Measurements from ENCODE around the gene SORD.
A peak's percentile ranks its signal among the peaks of the same experiment; 100 is the strongest.
"Not testable (repeated sequence)": the region's sequence is repeated elsewhere in the genome, so short reads cannot be mapped to it uniquely, and the experiment has no call there.

SORD gene

DNA sequence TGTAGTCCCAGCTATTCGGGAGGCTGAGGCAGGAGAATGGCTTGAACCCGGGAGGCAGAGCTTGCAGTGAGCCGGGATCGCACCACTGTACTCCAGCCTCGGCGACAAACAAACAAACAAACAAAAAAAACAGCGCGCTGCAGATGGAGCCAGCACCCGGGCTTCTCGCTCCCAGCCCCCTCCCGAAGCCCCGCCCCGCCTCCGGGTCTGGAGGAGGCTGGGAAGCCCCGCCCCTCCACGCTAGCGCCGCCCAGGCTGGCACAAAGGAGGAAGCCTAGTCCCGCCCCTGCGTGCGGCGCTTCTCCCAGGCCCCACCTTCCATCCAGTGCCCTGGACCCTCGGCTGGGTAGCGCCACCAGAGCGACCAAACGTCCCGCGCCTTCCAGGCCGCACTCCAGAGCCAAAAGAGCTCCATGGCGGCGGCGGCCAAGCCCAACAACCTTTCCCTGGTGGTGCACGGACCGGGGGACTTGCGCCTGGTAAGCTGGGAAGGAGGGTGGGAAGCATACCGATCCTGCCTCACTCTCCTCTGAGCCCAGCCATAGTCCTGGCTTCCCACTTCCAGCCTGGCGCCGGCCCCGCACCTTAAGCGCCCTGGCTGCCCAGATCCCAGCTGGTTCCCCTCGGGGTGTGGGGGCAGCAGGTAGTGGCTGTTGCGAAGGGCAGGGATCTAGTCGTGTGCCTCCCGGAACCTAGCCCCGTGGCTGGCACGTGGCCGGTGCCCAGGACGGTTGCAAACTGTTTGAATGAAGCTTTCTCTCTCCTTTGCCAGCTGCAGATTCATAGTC is at the start of gene SORD:
SORD (plus strand) TSS at position 325 of the 788 bp plus-strand sequence; CDS start at position 414, 89 bp downstream.
- peak; percentile 76 for DNase-seq

DNA sequence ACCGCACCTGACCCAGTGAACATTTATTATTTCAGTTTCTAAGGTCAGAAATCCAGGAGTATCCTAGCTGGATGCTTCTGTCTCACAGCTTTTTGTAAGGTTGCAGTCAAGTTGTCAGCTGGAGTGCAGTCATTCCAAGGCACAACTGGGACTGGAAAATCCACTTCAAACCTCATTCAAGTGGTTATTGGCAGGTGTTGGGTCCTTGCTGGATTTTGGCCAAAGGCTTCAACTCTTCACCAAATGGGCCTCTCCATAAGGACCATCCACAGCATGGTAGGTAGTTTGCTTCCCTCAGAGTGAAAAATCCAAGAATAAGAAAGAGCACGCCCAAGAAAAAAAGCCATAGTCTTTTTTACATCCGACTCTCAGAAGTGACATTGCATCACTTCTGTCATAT is 46.8 kb upstream of the SORD start:
- not testable (repeated sequence) for DNase-seq

DNA sequence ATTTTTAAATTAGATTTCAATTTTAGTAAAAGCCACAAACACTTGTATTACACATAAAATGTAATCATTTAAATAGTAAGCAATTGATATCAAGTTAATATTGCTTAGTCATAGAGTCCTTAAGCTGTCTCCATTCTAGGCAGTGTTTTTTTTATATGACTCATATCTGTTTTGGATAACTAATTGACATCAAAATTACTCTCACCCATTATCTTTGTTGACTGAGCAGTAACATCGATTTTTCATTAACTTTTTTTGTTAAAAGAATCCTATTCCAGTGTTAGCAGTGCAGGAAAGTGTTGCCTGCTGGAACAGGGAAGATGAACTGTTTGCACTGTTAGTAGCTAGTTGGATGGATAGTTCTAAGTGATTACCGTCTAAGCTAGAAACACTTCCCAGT is 45.2 kb upstream of the SORD start:
- not testable (repeated sequence) for DNase-seq

GRCh38 chr15:44979617-44980339 is 43.2 kb upstream of the SORD start:
- not testable (repeated sequence) for DNase-seq

GRCh38 chr15:44984144-44984543 is 38.9 kb upstream of the SORD start:
- not testable (repeated sequence) for DNase-seq

- DNase-seq: not testable (repeated sequence)
These were observed 36.5 kb upstream of the SORD start for GRCh38 chr15:44986346-44987055.

DNA sequence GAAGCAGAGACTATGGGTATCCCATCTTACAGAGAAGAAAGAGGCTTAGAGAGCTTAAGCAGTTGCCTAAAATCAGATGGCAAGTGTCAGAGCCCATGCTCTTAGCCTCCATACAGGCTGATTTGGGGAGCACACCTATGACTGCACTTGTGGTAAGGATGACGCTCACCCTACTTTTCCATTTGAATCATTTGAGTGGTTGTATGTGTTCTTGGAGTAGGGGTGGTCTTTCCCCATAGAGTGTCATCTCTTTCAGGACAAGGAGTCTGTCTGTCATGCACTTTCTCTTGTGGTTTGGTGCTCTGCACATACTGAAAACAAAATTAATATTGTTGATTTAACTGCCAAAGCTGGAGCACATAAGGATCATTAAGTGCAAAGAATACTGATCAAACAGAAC is 35.3 kb upstream of the SORD start:
- DNase-seq: not testable (repeated sequence)

DNA sequence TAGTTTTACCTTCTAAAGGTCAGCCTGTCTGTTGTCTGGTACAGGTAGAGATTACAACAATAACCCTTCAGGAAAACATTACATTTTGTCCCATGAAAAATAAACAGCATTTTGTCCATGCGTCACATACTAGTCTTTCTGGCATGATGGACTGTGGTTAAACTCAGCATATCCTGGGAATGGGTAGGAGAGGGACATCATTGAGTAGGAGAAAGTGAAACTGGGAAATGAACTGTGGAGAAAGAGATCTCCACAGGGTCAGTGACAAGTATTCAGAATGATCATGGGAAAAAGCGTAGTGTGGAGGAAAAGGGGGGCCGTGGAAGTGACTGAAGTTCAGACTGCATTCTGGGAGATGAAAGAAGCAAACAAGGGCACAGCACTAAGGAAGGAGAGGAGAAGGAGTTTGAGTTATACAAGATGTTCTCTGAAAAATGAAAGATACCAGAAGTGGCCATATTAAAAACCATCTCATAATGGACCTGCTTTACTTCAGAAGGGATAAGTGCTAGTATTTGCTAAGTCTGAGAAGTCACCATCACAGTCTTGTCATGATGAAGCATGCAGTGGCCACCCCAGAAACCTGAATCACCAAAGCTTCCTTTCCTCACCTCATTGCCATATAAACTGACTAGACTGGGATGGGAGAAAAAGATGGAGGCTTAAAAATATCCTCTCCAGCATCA is 34.7 kb upstream of the SORD start:
- DNase-seq: not testable (repeated sequence)

GRCh38 chr15:44988870-44989219 is 34.1 kb upstream of the SORD start:
- DNase-seq: not testable (repeated sequence)

- not testable (repeated sequence) for DNase-seq
These were observed 25.4 kb upstream of the SORD start for GRCh38 chr15:44997632-44998031.

GRCh38 chr15:44999105-44999504 is 23.9 kb upstream of the SORD start:
- DNase-seq: no peak

DNA sequence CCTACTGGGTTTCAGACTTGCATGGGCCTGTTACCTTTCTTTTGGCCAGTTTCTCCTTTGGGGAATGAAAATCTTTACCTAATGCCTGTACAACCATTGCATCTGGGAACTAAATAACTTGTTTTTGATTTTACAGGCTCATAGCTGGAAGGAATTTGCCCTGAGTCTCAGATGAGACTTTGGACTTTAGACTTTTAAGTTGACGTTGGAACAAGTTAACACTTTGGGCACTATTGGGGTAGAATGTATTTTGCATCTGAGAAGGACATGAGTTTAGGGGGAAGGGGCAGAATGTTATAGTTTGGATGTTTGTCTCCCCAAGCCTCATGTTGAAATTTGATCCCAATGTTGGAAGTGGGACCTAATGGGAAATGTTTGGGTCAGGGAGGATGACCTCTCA is 21.8 kb upstream of the SORD start:
- not testable (repeated sequence) for DNase-seq

DNA sequence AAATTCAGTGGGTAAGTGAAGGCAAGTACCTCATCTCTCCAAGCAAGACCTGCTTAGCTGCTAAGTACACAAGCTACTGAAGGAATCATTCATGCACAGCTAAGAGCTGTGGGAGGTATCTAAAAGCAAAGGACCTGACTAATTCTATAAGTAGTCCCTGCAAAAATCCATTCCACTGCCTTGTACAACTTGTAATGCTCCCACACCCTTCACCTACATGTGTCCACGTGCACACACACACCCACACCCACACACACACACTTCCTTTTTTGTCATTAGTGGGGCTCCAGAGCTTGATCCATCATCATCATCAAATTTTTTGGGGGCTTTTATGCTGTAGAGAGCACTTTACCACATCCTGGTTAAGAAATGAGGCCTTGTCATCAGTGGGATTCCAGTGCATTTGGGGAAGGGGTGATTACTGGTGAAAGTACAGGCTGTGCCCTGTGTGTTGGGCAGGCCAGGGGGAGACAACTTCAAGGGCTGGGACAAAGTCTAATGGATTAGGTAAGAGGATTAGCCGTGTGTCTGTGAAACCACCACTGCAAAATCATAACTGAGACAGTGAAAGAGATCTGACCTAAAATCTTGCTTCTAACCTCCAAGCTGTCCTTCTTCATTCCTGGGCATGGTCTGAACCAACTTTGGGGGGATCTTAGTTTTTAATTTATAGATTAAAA is 19.1 kb upstream of the SORD start:
- DNase-seq: not testable (repeated sequence)

DNA sequence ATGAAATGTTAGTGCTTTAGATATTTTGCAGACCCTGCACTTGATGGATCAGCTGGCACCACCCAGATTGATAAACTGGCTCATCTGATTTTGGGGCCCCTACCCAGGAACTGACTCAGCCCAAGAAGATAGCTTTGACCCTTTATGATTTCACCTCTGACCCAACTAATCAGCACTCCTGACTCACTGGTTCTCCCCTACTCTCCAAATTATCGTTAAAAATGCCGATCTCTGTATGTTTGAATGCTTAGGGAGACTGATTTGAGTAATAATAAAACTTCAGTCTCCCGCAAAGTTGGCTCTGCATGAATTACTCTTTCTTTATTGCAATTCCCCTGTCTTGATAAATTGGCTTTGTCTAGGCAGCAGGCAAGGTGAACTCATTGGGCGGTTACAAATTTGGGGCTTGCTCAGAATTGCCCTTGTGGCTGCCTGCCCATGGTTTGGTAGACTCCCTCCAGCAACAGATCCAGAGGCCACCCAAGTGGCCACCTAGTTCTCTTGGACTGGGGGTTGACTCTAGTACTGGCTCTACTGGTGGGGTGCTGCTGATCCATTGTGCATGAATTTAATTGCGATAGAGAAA is 18.3 kb upstream of the SORD start:
- DNase-seq: not testable (repeated sequence)

- no peak for DNase-seq
These were observed 13.9 kb upstream of the SORD start for GRCh38 chr15:45009046-45009445.

DNA sequence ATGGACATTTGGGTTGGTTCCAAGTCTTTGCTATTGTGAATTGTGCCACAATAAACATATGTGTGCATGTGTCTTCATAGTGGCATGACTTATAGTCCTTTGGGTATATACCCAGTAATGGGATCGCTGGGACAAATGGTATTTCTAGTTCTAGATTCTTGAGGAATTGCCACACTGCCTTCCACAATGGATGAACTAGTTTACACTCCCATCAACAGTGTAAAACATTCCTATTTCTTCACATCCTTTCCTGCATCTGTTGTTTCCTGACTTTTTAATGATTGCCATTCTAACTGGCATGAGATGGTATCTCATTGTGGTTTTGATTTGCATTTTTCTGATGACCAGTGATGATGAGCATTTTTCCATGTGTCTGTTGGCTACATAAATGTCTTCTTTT is 7.9 kb upstream of the SORD start:
- not testable (repeated sequence) for DNase-seq

- not testable (repeated sequence) for DNase-seq
These were observed 2.6 kb upstream of the SORD start for GRCh38 chr15:45020222-45020900.

- not testable (repeated sequence) for DNase-seq
These were observed 2.1 kb upstream of the SORD start for GRCh38 chr15:45020901-45021259.

DNA sequence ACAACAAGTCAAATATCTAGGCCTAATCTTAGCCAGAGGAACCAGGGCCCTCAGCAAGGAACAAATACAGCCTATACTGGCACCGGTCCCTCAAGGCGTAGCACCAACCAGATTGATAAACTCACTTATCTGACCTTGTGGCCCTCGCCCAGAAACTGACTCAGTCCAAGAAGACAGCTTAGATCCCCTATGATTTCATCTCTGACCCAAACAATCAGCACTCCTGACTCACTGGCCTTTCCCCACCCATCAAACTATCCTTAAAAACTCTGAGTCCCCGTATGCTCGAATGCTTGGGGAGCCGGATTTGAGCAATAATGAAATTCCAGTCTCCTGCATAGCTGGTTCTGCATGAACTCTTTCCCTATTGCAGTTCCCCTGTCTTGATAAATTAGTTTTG is 1.6 kb upstream of the SORD start:
- DNase-seq: peak; percentile 4

GRCh38 chr15:45023659-45024225 is 747 bp downstream of the SORD start:
- peak; percentile 14 for DNase-seq

DNA sequence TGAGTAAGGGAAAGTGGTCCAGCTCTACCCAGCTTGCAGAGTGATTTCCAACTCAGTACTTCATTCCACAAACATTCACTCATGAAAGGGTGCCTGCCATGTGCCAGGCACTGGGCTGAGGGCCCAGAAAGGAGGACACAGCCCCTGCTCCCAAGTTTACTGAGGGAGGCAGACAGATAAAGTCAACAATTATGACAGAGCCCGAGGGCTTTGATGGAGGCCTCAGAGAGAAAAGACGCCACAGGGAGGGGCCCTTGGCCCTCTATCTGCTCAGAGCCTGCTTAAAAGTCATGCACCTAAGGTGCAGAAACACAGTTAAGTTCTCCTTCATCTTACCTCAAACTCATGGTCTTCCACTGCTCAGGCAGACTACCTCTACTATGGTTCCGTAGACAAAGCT is 1.7 kb downstream of the SORD start:
- DNase-seq: not testable (repeated sequence)
